NCI-H2196 treated with DMSO at 0.1 percent for 48 hours (cell line): ENCODE results near the gene ARID1B.

ENCODE experiments used
- DNase-seq: peaks from one replicate; lab custom pipeline; 2025; ENCODE audit not compliant: unreplicated experiment; lab: John Stamatoyannopoulos, UW

ARID1B gene

DNA sequence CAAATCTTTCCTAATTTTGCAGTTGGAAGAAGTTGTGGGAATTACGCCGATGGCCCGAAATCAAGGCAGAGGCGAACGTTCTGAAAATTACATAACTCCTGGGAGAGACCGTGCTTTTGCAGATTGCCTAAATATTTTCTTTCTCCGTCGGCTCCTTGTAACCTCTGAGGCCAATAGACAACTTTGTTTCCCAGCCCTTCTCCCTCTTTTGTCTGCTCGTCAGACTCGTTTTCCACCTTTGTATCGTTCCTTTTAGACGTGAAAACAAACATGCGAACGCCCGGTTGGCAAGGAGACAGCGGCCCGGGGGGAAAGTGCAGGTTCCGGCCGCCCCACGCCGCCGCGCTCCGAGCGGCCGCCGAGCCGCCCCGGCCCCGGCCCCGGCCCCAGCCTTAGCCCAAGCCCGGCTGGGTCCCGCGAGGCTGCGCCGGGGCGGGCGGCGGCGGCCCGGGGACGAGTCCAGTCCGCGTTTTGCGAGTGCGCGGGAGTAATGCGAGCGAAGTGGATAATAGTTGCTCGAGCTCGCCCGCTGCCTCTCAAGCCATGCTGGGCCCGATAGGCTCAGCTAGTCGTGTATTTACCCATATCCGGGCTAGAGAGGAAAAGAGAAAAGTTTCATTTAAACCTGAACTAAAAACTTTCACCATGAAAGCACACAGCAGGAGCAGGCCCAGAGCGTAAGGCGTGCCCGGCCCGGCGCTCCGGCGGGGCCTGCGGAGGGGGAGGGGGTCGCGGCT, at the start of gene ARID1B:
ARID1B (plus strand) TSS at position 539 of the 737 bp plus-strand sequence. CDS start 303 bp downstream, outside the sequence.
- no peak for DNase-seq

DNA sequence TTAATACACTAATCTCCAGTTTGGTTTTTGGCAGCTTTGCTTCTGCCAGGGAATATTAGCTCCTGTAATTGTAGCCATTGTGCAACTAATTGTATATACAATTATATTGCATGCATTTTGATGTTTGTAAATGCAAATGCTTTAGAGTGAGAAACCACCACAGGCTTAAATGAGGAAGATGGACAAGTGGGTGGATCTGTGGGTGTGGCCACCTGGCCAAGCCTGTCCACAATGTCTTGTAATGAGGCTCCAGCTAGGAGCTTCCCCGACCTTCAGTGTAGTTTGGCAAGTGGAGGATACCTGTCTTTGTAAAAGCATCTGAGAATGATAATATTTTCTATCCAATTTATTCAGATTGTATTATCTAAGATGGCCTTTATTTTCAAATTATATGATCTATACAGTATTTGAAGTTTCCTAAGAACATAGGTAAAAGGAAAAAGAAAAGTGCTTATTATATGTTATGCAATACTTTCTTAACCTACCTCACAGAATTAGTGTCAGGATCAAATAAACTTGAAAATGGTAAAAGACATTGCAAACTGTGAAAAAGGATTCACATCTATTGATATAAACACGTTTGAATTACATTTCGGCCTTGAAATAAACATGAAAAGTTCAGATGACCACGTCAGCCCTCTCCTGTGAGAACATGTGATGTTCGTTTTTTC, 49.3 kb upstream of the ARID1B start:
- DNase-seq = no peak

DNA sequence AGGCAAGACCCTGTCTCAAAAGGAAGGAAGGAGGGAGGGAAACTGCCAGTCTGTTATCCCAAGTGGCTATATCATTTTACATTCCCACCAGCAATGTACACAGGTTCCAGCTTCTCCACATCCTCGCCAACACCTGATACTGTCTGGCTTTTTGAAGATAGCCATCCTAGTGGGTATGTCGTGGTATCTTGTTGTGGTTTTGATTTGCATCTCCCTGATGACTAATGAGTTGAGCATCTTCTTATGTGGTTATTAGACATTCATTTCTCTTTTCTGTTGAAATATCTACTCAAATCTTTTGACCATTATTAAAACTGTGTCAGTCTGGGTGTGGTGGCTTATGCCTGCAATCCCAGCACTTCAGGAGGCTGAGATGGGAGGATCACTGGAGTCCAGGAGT, 47.9 kb upstream of the ARID1B start:
- DNase-seq = no peak

DNA sequence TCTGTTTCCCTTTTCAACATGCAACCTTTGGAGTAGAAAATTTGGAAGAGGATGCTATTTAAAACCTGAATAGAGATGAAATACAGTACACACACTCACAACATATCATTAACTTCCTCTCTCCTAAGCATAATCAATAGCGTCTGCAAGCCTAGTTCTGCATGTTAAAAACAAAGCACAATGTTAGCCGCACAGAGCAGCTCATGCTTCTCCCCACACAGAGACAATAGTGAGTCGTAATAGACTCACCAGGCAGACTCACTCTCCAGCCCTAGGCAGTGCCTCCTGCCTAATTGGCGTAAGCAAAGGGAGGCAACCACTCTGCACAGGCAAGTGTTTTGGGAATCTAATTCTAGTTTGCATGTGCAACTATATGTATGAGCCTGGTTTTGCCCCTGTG, 45.8 kb upstream of the ARID1B start:
- DNase-seq = no peak

DNA sequence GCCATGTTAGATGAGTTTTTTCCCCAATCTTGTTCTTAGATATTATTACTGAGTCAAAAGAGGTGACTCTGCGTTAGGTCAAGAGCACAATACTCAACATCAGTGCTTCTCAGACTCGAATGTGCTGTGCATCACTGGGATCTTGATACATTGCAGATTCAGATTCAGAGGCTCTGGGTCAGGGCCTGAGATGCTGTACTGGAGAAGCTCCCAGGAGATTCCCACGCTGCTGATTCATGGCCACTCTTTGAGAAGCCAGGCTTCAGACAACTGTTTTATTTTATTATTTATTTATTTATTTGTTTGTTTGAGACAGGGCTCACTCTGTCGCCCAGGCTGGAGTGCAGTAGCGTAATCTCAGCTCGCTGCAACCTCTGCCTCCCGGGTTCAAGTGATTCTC, 41.4 kb upstream of the ARID1B start:
- no peak for DNase-seq

DNA sequence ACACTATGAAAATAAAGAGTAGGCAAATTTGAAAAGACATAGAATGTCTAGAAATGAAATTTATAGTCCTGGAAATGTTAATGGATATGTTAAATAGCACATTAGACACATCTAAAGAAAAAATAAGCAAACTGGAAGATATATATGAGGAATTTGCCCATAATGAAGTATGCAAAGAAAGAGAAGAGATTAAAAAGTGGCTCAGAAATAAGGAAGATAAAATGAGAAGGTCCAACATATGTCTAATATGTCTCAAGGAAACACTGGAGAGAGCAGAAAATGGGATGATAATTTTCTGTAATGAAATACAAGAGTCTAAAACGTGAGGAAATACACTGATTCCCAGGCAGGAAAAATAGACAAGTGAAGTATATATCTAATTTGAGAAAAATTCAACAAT, 36.6 kb upstream of the ARID1B start:
- no peak for DNase-seq

DNA sequence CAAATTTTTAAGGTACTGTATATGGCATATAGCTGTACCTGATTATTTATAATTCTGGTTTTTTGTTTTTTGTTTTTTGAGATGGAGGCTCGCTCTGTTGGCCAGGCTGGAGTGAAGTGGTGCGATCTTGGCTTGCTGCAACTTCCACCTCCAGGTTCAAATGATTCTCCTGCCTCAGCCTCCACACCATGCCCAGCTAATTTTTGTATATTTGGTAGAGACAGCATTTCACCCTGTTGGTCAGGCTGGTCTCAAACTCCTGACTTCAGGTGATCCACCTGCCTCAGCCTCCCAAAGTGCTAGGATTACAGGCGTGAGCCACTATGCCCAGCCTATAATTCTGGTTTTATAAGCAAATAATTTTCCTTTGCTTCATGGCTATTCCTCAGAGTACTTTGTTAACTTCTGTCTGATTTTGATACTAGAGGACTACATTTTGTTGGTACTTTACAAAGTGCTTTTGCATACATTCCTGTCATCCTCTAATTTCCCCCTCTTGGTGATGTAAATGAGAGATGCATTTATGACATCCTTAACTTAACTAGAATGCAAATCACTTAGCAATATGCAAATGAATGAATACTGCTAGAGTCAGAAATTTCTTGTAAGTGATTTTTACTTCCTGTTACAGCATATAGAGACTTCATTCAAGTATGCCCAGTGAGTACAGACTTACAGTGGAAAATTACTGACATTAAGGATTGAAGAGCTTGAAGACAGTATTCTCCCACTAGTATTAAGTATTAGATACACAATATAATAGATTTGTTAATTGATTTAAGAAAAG, 35.7 kb upstream of the ARID1B start:
- DNase-seq = no peak

DNA sequence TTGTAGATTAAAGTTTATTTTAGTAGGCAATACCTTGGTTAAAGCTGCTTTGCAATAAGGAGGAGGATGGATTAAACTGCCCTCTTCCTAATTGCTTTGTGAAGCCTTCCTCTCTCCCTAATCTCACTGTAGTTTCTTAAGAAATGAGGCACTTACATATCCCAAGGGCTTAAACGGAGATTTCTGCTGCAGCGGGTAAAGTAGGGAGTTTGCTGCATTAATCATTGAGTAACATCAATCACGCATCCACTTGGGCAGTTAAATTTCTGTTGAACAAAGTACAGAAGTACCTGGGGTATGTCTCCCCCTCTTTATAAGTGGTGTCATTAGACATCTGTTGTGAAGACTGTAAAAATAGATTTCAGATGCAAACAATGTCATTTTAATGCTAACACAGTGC, 29.5 kb upstream of the ARID1B start:
- no peak for DNase-seq

DNA sequence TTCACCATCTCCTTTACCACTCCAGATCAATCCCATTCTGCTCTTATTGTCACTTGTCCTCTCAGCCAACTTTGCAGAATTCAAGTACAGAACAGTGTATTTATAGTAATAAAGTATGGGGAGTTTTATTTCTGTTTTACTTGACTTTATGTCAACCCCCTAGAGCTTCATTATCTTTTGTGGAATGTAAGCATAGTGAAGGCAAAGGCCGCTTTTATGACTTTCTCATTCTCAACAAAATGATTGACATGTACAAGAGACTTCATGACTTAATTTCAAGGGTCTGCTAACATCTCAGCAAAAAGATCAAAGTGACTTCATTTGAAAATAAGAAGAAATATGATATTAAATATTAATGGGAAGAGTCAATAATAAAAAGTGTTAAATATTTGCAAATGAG, 28.7 kb upstream of the ARID1B start:
- DNase-seq = no peak

DNA sequence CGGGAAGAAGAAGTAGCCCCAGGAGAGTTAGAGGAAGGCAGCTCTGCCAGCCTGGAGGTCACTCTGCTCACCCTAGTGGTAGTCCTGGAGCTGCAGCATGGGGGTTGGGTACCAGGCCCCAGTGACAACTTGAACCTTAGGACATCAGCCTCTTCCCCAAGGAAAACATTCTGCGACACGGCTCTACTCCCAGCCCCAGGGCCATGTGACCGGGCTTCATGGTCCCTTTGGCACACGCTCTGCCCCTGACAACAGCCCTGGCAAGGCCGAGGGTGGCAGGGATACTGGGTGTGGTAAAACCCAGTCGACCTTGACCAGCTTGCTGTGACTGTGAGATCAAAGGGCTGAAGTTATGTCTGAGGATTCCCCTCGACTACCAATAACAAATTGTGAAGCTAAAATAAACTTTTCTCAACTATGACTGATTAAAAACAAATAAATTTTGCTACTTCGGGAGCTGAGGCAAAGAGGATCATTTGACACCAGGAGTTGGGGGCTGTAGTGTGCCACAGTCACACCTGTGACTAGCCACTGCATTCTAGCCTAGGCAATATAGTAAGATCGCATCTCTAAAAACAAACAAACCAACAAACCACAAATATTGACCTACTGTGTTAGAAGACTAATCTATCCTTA, 24.4 kb upstream of the ARID1B start:
- DNase-seq = no peak

DNA sequence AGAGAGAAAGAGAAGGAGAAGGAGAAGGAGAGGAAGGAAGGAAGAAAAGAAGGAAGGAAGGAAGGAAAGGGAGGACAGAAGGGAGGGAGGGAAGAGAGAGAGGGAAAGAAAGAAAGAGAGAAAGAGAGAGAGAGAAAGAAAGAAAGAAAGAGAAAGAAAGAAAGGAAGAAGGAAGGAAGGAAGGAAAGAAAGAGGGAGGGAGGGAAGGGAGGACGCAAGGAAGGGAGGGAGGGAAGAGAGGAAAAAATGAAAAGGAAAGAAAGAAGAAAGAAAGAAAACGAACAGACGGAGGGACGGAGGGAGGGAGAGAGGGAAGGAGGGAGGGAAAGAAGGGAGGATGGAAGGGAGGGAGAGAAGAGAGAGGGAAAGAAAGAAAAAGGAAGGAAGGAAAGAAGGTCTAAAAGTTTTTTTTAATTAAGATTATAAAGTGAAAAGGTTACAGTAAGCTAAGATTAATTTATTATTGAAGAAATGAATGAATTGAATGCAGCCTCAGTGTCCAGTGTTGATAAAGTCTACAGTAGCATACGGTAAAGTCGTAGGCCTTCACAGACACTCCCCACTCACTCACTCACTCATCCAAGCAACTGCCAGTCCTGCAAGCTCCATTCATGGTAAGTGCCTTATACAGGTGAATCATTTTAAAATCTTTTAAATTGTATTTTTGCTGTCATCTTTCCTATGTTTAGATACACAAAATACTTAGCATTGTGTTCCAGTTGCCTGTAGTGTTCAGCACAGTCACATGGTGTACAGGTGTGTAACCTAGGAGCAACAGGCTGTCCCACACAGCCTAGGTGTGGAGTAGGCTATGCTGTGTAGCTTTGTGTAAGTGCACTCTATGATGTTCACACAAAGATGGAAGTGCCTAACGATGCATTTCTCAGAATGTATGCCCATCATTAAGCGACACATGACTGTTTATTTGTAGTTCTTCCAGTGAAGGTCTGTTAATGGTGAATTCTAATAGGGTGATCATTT, 20.3 kb upstream of the ARID1B start:
- DNase-seq = no peak

DNA sequence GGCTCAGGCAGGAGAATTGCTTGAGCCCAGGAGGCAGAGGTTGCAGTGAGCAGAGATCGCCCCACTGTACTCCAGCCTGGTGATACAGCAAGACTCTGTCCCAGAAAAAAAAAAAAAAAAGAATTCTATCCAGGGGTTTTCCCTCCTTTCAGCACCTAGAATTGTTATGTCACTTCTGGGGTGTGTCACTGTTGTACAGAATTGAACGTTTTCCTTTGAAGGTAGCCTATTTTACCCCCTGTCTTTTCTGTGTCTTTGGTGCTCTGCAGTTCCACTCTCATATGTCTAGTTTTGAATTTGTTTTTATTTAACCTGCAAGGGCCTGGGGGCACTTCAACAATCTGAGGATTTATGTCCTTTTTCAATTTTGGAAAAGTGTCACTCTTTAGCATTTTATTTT, 19.3 kb upstream of the ARID1B start:
- DNase-seq = no peak

DNA sequence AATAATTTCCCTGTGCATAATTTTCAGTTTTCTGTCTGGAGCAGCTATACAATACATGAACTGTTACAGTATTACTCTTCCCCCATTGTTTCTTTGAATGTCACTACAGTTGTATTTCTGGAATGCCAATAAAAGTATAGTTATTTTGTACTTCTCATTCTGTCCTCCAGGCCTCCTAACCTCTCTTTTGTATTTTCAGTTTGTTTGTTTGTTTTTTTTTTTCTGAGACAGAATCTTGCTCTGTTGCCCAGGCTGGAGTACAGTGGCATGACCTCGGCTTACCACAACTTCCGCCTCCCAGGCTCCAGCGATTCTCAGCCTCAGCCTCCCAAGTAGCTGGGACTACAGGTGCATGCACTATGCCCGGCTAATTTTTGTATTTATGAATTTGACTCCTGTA, 16.8 kb upstream of the ARID1B start:
- no peak for DNase-seq

DNA sequence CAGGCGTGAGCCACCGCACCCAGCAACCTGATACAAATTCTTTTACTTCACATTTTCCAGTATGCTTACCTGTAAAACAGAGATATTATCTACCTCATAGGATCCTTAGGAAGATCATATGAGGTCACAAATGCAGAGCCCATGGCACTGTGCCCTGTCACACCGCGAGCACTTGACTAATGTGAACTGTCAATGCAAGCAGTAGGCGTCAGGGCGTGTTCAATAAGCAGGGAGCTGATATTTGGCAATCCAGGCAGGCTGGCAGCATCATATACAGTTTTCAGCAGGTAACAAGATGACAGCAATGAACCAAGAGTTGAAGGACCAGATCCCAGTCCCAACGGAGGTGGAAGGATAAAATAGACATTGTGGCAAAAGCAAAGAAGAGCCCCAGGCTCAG, 14.6 kb upstream of the ARID1B start:
- DNase-seq = no peak

DNA sequence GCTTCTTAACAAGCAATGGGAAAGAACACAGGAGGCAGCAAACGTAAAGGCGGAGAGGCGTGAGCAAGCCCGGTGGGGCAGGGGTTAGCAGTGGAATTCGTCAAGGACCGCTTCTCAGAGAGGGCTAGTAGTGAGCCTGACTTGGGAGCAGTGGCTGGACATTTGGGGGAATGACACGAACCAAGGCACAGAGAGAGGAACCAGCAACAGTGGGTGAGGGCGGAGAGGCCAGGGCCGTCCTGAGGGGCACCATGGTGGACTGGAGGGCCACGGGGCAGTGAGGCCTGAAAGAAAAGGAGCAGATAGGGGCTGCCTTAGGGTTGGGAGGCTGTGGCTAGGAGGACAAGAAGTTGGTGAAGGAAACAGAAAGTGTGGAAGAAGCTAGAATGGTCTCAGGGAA, 12.1 kb upstream of the ARID1B start:
- DNase-seq = no peak

DNA sequence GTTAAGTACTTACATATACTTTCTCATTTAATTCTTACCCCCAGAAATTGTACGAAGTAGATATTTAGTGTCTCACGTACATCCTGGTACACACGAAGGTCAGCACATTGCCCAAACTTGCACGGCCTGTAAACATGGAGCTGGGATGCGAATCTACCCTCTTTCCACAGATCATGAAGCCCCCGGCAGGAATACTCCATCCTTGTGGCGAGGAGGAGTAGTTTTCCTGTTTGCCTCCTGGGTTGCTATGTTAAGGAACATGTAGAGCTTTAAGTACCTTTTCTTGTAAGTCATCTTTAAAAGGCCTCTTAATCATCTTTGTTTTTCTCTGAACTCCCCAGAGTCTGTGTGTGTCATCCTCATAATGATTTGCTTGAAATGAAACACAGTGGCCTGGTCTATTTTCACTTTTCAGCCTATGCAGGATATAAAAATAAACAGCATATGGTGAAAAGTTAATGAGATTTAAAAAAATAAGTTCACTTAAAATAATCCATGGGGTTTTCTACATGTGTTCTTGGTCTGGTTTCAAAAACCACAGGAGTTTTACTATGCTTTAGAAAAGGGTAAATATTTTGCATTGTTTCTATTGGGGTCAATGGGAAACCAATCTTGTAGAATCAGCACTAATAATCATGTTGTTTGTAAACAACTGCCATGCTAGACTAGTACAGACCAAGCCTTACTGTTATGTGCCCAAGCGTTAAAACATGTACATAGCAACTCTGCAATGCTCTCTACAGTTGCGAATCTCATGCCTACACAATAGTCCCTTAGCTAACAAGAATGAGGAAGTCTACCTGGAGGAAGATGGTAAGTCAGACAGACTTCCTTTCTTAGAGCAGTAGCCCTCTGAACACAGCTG, 9.3 kb upstream of the ARID1B start:
- no peak for DNase-seq

DNA sequence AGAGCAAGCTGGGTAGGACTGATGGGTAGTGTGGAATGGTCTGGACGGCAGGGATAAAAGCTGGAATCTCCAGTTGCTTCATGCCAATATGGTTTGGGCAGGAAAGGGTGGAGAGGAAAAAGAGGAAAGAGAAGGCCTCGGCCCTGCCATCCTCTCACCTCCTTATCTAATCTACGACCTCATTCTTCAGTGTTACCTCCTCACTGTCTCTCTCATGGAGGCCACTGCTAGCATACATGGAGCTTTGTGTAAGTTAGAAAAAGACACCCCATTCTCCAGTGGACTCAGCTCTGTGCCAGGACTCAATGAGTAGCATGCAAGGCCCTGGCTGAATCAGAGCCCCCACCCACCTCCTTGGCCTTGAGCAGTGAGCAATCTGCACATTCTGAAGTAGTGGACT, 6.1 kb upstream of the ARID1B start:
- DNase-seq = no peak

DNA sequence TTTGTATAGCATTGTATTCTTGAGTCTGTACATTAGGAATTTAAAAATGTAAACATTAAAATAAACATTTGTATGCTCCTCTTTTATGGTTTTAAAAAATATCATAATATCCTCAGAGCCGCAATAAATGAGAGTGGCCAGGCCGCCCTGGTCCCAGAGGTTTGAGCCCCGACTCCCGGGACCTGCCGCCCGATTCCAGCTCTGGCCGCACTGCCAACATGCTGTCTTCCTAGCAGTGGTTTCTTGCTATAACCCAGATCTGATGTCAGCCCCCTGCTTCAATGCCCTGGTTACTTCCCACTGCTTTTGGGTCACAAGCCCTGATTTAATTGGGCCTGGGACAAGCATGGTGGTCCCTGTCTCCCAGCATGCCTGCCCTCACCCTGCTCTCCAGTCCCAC, 5.4 kb upstream of the ARID1B start:
- no peak for DNase-seq

DNA sequence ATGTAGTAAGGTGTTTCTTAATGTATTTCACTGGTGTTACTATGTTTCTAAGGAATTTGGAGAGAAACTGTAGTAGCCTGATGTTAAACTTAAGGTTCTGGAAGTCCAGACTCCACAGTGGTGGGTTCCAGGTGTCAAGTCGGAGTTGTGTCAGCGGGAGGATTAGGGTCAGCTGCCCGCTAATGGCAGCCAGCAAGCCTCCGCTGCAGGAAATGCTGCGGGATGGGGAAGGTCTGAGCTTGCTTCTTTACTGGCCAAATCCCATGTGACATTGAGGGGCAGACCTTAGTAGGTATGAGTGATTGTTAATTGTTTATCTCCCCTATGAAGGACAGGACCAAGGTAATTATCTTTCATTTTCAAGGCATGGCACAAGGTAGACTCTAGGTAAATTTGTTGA, 3.7 kb upstream of the ARID1B start:
- DNase-seq = no peak
